ENCODE data around the gene MAML3. TPM values are rescaled to one million over a fixed set of nuclear protein-coding genes. Genes with fewer than 3 reads are reported as not detected.

MAML3 gene
- total RNA-seq, 4 donors from 2014 or later = 21.2 to 28.4 (median 22.1) TPM

GRCh38 chr4:139912445-139912844, 241.5 kb downstream of the MAML3 start:
- intact Hi-C loops (cut with DNase I; ENCODE audit: low total_unique reads) = no loop called here
- H3K4me3 ChIP-seq (ENCODE audit: low read depth, poor library complexity, severe bottlenecking) = no peak overlapping the region
- no peak for DNase-seq (ENCODE audit: low spot score in 2 of 2)
- no peak for TF ChIP-seq CTCF (IDR thresholded peaks at IDR 0.05)
- no peak for TF ChIP-seq POLR2A (IDR thresholded peaks at IDR 0.05)
- 78 to 80% methylated on average over 8 of the region's 8 CpGs for WGBS, 2 donors

- no peak overlapping the region for H3K4me3 ChIP-seq (ENCODE audit: low read depth, poor library complexity, severe bottlenecking)
- intact Hi-C loops (cut with DNase I; ENCODE audit: low total_unique reads) = no loop called here
- DNase-seq (ENCODE audit: low spot score in 2 of 2) = no peak
- 78 to 94% methylated on average over 3 of the region's 3 CpGs for WGBS, 2 donors
- TF ChIP-seq POLR2A (IDR thresholded peaks at IDR 0.05) (no peak), CTCF (IDR thresholded peaks at IDR 0.05) (no peak)
Observed at GRCh38 chr4:139910106-139910505, 243.9 kb downstream of the MAML3 start.

- TF ChIP-seq POLR2A (IDR thresholded peaks at IDR 0.05) (no peak), CTCF (IDR thresholded peaks at IDR 0.05) (no peak)
- WGBS, 2 donors = 82 to 86% methylated on average over 9 of the region's 9 CpGs
- H3K4me3 ChIP-seq (ENCODE audit: low read depth, poor library complexity, severe bottlenecking) = no peak overlapping the region
- intact Hi-C loops (cut with DNase I; ENCODE audit: low total_unique reads) = no loop called here
- DNase-seq (ENCODE audit: low spot score in 2 of 2) = no peak
Observed at GRCh38 chr4:139908636-139909437, 245.1 kb downstream of the MAML3 start.

GRCh38 chr4:139907001-139907809, 246.8 kb downstream of the MAML3 start:
- DNase-seq (ENCODE audit: low spot score in 2 of 2) = no peak
- TF ChIP-seq POLR2A (IDR thresholded peaks at IDR 0.05) = no peak
- TF ChIP-seq CTCF (IDR thresholded peaks at IDR 0.05) = no peak
- H3K4me3 ChIP-seq (ENCODE audit: low read depth, poor library complexity, severe bottlenecking) = no peak overlapping the region
- intact Hi-C loops (cut with DNase I; ENCODE audit: low total_unique reads) = no loop called here

GRCh38 chr4:139905489-139905888, 248.5 kb downstream of the MAML3 start:
- no peak for TF ChIP-seq CTCF (IDR thresholded peaks at IDR 0.05)
- no peak for TF ChIP-seq POLR2A (IDR thresholded peaks at IDR 0.05)
- 93 to 94% methylated on average over 1 of the region's 1 CpG for WGBS, 2 donors
- H3K4me3 ChIP-seq (ENCODE audit: low read depth, poor library complexity, severe bottlenecking) = no peak overlapping the region
- intact Hi-C loops (cut with DNase I; ENCODE audit: low total_unique reads) = no loop called here
- no peak for DNase-seq (ENCODE audit: low spot score in 2 of 2)

All from lower leg skin (tissue), 4 donors.